ENCODE data around the gene SCNN1B. TPM values are rescaled to one million over a fixed set of nuclear protein-coding genes. Genes with fewer than 3 reads are reported as not detected.
"Not testable (repeated sequence)": the region's sequence is repeated elsewhere in the genome, so short reads cannot be mapped to it uniquely, and the experiment has no call there.

The SCNN1B gene
- polyA plus RNA-seq, 1 experiment: not detected

DNA sequence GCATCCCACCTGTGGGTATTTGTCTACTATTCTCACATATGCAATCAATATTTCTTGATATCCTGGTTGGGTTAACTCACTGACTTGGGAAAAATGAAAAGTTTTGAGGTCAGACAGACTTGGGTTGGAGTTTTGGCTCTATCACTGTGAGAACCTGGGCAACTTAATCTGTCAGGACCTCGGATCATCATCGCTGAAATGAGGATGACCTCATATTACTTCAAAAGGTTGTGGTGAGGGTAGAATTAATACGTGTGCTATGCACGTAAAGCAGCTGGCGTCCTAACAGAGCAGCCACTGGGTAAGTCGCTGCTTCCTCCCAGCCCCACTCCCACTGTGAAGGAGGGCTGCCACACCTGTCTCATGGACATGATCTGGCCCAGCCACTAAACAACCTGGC lies 93.6 kb downstream of the SCNN1B start:
- POLR2A ChIA-PET: no interaction called here

DNA sequence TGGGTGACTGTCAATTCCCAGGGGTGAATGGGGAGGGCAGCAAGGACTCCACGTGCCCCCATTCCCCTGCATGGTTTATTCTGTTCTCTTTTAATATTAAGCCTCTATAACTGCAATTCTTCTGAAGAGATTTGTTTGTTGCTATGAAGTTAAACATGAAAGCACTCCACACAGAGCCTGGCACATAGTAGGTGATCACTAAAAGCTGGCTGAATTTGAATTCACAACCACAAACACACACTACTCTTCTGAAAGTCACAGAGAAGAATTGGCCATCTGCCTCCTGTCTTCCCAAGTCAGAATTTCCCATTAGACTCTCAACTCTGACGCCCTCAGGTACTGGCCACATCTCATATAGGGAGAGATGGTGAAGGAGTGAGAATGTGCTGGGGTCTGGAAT lies 95.4 kb downstream of the SCNN1B start:
- Histone ChIP-seq H3K27ac (ENCODE audit: low read depth, low read length) (no peak overlapping the region), H3K4me3 (ENCODE audit: low read depth, low read length) (no peak overlapping the region), H3K9me3 (ENCODE audit: control insufficient read depth, insufficient read depth, low read length) (no peaks in the 10 kb centered on the region), H3K27me3 (ENCODE audit: control insufficient read depth, insufficient read depth, low read length) (no peaks in the 10 kb centered on the region)
- POLR2A ChIA-PET: no interaction called here
- DNase-seq (ENCODE audit: low read depth, low spot score): no peak
- TF ChIP-seq, protein P1, sequence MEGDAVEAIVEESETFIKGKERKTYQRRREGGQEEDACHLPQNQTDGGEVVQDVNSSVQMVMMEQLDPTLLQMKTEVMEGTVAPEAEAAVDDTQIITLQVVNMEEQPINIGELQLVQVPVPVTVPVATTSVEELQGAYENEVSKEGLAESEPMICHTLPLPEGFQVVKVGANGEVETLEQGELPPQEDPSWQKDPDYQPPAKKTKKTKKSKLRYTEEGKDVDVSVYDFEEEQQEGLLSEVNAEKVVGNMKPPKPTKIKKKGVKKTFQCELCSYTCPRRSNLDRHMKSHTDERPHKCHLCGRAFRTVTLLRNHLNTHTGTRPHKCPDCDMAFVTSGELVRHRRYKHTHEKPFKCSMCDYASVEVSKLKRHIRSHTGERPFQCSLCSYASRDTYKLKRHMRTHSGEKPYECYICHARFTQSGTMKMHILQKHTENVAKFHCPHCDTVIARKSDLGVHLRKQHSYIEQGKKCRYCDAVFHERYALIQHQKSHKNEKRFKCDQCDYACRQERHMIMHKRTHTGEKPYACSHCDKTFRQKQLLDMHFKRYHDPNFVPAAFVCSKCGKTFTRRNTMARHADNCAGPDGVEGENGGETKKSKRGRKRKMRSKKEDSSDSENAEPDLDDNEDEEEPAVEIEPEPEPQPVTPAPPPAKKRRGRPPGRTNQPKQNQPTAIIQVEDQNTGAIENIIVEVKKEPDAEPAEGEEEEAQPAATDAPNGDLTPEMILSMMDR (IDR thresholded peaks at IDR 0.05; ENCODE audit: low read depth, low read length): no peak
- CTCF ChIA-PET: interaction anchor here (2.9 kb wide), 1 partner anchor 38 kb away, joined by 20 read pairs; no protein-coding TSS in a partner anchor

More for the DNA sequence above, 93.6 kb downstream of the SCNN1B start:
- no peak overlapping the region for H3K4me3 ChIP-seq (ENCODE audit: low read depth, low read length)
- no peak for DNase-seq (ENCODE audit: low read depth, low spot score)
- CTCF ChIA-PET: no interaction called here
- no peaks in the 10 kb centered on the region for H3K27me3 ChIP-seq (ENCODE audit: control insufficient read depth, insufficient read depth, low read length)
- no peaks in the 10 kb centered on the region for H3K9me3 ChIP-seq (ENCODE audit: control insufficient read depth, insufficient read depth, low read length)
- TF ChIP-seq, protein P1 (IDR thresholded peaks at IDR 0.05; ENCODE audit: low read depth, low read length): no peak
- no peak overlapping the region for H3K27ac ChIP-seq (ENCODE audit: low read depth, low read length)

DNA sequence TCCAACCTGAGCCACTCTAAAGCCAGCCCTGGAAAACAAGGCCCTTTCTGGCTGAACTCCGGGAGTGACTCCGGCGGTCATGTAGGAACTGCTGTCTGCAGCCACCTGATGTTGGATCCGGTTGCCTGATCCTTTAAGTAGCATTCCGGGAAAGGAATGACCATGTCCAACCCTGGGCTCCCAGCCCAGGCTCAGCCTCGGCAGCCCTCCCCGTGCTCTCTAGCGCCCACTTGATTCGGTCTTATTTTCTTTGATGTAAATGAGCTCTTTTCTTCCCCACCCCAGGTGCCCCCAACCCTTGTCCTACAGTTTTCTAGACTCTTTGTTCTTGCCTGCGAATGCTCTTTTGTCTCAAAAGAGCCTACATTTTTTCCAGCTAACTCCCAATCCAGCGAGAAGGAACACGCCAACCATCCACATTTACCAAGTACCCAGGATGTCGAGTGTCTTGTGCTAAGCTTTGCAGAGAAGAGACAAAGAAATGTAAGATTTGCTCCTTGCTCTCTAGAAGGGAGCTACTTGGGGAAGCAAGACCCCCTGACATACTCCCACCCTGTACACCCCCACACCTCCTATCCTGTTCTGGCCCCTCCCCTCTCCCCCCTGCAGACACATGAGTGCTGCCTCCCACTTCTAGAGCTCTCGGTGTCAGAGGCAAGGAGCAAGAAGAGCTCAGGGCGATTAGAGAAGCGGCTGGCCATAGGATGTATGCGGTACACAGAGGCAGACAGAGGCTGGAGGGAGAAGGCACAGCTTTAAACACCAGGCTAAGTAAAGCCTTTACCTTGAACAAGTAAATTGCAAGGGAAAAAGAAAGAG lies 97.1 kb downstream of the SCNN1B start:
- no peaks in the 10 kb centered on the region for H3K27me3 ChIP-seq (ENCODE audit: control insufficient read depth, insufficient read depth, low read length)
- no peak overlapping the region for H3K27ac ChIP-seq (ENCODE audit: low read depth, low read length)
- DNase-seq (ENCODE audit: low read depth, low spot score): no peak
- no peaks in the 10 kb centered on the region for H3K9me3 ChIP-seq (ENCODE audit: control insufficient read depth, insufficient read depth, low read length)
- TF ChIP-seq, protein P1 (IDR thresholded peaks at IDR 0.05; ENCODE audit: low read depth, low read length): no peak
- POLR2A ChIA-PET: no interaction called here
- H3K4me3 ChIP-seq (ENCODE audit: low read depth, low read length): no peak overlapping the region
- CTCF ChIA-PET: interaction anchor here (0.5 to 2.9 kb wide), 3 partner anchors 23 to 339 kb away, joined by 3 to 20 read pairs (median 3); no protein-coding TSS in a partner anchor

DNA sequence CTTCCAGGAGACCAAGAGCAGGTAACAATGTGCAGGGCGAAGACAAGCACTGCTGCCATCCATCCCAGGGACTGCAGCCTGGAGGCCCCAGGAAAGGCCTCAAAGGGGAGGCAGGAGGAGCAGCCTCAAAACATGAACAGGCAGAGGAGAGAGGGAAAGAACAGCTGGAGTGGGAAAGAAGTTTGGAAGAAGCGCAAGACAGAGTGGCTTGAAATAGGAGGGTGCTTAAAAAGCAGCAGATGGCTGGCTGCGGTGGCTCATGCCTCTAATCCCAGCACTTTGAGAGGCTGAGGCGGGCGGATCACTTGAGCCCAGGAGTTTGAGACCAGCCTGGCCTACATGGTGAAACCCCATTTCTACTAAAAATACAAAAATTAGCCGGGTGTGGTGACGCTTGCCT lies 98.3 kb downstream of the SCNN1B start:
- H3K27me3 ChIP-seq (ENCODE audit: control insufficient read depth, insufficient read depth, low read length); POLR2A ChIA-PET; H3K9me3 ChIP-seq (ENCODE audit: control insufficient read depth, insufficient read depth, low read length); DNase-seq (ENCODE audit: low read depth, low spot score); H3K4me3 ChIP-seq (ENCODE audit: low read depth, low read length); CTCF ChIA-PET; H3K27ac ChIP-seq (ENCODE audit: low read depth, low read length): not testable (repeated sequence)

DNA sequence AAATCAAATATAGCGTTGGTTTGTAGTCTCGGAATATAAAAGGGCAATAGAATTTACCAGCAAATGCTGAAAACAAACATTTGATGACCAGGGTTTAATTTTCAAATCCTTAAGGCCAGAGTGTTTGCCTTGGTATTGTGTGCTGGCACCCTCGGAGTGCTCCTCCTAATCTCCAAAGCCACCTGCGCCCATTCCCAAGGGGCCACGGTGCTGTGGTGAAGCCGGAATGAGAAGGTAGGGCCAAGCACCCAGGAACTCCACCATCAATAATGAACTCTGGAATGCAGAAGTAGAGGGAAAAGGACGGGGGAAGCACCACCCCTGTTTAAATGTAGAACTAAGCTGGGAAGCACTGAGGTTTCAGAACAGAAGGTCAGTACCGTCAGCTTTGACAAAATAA lies 99.0 kb downstream of the SCNN1B start:
- Histone ChIP-seq H3K27ac (ENCODE audit: low read depth, low read length) (no peak overlapping the region), H3K27me3 (ENCODE audit: control insufficient read depth, insufficient read depth, low read length) (no peaks in the 10 kb centered on the region), H3K9me3 (ENCODE audit: control insufficient read depth, insufficient read depth, low read length) (no peaks in the 10 kb centered on the region), H3K4me3 (ENCODE audit: low read depth, low read length) (no peak overlapping the region)
- ChIA-PET CTCF (no interaction called here), POLR2A (no interaction called here)
- TF ChIP-seq, protein P1 (IDR thresholded peaks at IDR 0.05; ENCODE audit: low read depth, low read length): no peak
- DNase-seq (ENCODE audit: low read depth, low spot score): no peak
